A673 (cell line): ENCODE results near the gene SYNPO.

Experiments
- CTCF ChIP-seq: fragments of 300-800, 200-600 bp; sonication (generic); conservative IDR thresholded peaks from 2 replicates; pipeline ENCODE4 v1.5.1; 2017; ENCODE audit warnings: low read depth, mild to moderate bottlenecking, antibody characterized with exemption, low read length, moderate library complexity, mixed read lengths
- EZH2 ChIP-seq: fragments of 200-600 bp; sonication (generic); IDR thresholded peaks from 2 replicates; pipeline ENCODE4 v1.6.1; 2017; ENCODE audit warnings: borderline replicate concordance, low read depth, mild to moderate bottlenecking, mixed read lengths, antibody characterized with exemption, low read length; ENCODE audit not compliant: poor library complexity, severe bottlenecking

- no peak for TF ChIP-seq CTCF
- TF ChIP-seq EZH2, result no peak
Measured at GRCh38 chr5:150599281-150599680, 41.2 kb upstream of the SYNPO start.
